ENCODE data around the gene DNAJC6. TPM values are rescaled to one million over a fixed set of nuclear protein-coding genes. Genes with fewer than 3 reads are reported as not detected.
"Not testable (repeated sequence)": the region's sequence is repeated elsewhere in the genome, so short reads cannot be mapped to it uniquely, and the experiment has no call there.

Gene DNAJC6
- total RNA-seq, 8 experiments from 2014 or later, result 7.1 to 76.8 (median 41.3) TPM

DNA sequence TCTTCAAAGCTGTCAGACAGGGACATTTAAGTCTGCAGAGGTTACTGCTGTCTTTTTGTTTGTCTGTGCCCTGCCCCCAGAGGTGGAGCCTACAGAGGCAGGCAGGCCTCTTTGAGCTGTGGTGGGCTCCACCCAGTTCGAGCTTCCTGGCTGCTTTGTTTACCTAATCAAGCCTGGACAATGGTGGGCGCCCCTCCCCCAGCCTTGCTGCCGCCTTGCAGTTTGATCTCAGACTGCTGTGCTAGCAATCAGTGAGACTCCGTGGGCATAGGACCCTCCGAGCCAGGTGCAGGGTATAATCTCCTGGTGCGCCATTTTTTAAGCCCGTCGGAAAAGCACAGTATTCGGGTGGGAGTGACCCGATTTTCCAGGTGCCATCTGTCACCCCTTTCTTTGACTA lies 146.3 kb downstream of the DNAJC6 start:
- no CpG with 5 or more reads among the region's 10 CpGs for WGBS, 10 experiments
- H3K4me3 ChIP-seq; ATAC-seq (replicated peaks in 6 of 8); H3K4me1 ChIP-seq (replicated peaks in 1 of 2); in situ Hi-C loops (cut with MboI; ENCODE audit: low pct_unique_long_range_greater_than_20kb in 2 of 9, low sequenced_read_pairs in 9 of 9, unreplicated experiment in 9 of 9); H3K27ac ChIP-seq: not testable (repeated sequence)

- Histone ChIP-seq H3K4me1 (replicated peaks in 1 of 2) (no peaks in the 10 kb centered on the region), H3K27ac (no peak overlapping the region), H3K4me3 (no peak overlapping the region)
- in situ Hi-C loops (cut with MboI; ENCODE audit: low pct_unique_long_range_greater_than_20kb in 2 of 9, low sequenced_read_pairs in 9 of 9, unreplicated experiment in 9 of 9), result no loop called here
- no peak for ATAC-seq (replicated peaks in 6 of 8)
Observed at GRCh38 chr1:65456481-65456880, 147.1 kb downstream of the DNAJC6 start.

GRCh38 chr1:65457868-65458267 lies 148.5 kb downstream of the DNAJC6 start:
- no peak overlapping the region for H3K27ac ChIP-seq
- in situ Hi-C loops (cut with MboI; ENCODE audit: low pct_unique_long_range_greater_than_20kb in 2 of 9, low sequenced_read_pairs in 9 of 9, unreplicated experiment in 9 of 9), result no loop called here

GRCh38 chr1:65458730-65459396 lies 149.5 kb downstream of the DNAJC6 start:
- Histone ChIP-seq H3K27ac (no peak overlapping the region), H3K4me1 (replicated peaks in 1 of 2) (no peaks in the 10 kb centered on the region), H3K4me3 (no peak overlapping the region)
- in situ Hi-C loops (cut with MboI; ENCODE audit: low pct_unique_long_range_greater_than_20kb in 2 of 9, low sequenced_read_pairs in 9 of 9, unreplicated experiment in 9 of 9), result no loop called here
- ATAC-seq (replicated peaks in 6 of 8), result peak in 1 of 8 experiments; percentile 23
- WGBS, 10 experiments, result 14 to 96% (median 40%) methylated on average over 1 to 2 of the region's 2 CpGs; no CpG with 5 or more reads in 3 of the 10 experiments

More at GRCh38 chr1:65457868-65458267, 148.5 kb downstream of the DNAJC6 start:
- no peak for ATAC-seq (replicated peaks in 6 of 8)
- Histone ChIP-seq H3K4me1 (replicated peaks in 1 of 2) (no peaks in the 10 kb centered on the region), H3K4me3 (no peak overlapping the region)

- H3K4me3 ChIP-seq, result no peak overlapping the region
- in situ Hi-C loops (cut with MboI; ENCODE audit: low pct_unique_long_range_greater_than_20kb in 2 of 9, low sequenced_read_pairs in 9 of 9, unreplicated experiment in 9 of 9), result no loop called here
- no peak overlapping the region for H3K27ac ChIP-seq
- 70 to 100% (median 100%) methylated on average over 1 of the region's 1 CpG; no CpG with 5 or more reads in 4 of the 10 experiments for WGBS, 10 experiments
- ATAC-seq (replicated peaks in 6 of 8), result peak in 2 of 8 experiments; percentile 37 to 40
- H3K4me1 ChIP-seq (replicated peaks in 1 of 2), result no peaks in the 10 kb centered on the region
Observed at GRCh38 chr1:65459397-65459768, 150.0 kb downstream of the DNAJC6 start.

Other genes with a start within 250 kb of the DNAJC6 start
- gene AK4, start 161.3 kb upstream of the DNAJC6 start, total RNA-seq, result 10 to 100 TPM in 7 of 8 experiments, 1 to 10 TPM in 1; 2.7 to 45.6 (median 27.2) TPM
- gene LEPR, start 111.1 kb downstream of the DNAJC6 start, total RNA-seq, result 10 to 100 TPM in 1 of 8 experiments, 1 to 10 TPM in 7; 1.7 to 12.3 (median 5.0) TPM
- 10 to 100 TPM; 16.9 to 40.7 (median 29.4) TPM for gene LEPROT, start 111.1 kb downstream of the DNAJC6 start, total RNA-seq